TTC549 (cell line): ENCODE results near the gene ALOX5AP.

ENCODE experiments used
- FAIRE-seq: peaks from 2 replicates; lab custom pipeline; 2012; peaks lifted over from hg19 to GRCh38; lab: Jason Lieb, UNC

ALOX5AP gene

GRCh38 chr13:30735025-30735871 is at the start of gene ALOX5AP:
TSS of gene ALOX5AP (plus strand) at chr13:30735543. CDS start at chr13:30735606, 63 bp downstream.
- FAIRE-seq: no peak

GRCh38 chr13:30685987-30686386 is 49.4 kb upstream of the ALOX5AP start:
- no peak for FAIRE-seq

- FAIRE-seq: no peak
These were observed 47.7 kb upstream of the ALOX5AP start for GRCh38 chr13:30687601-30688000.

GRCh38 chr13:30689752-30690151 is 45.6 kb upstream of the ALOX5AP start:
- no peak for FAIRE-seq

GRCh38 chr13:30690282-30691188 is 44.8 kb upstream of the ALOX5AP start:
- FAIRE-seq: no peak

GRCh38 chr13:30692113-30692512 is 43.2 kb upstream of the ALOX5AP start:
- no peak for FAIRE-seq

GRCh38 chr13:30696278-30697176 is 38.8 kb upstream of the ALOX5AP start:
- FAIRE-seq: no peak

- FAIRE-seq: no peak
These were observed 38.0 kb upstream of the ALOX5AP start for GRCh38 chr13:30697177-30697953.

- no peak for FAIRE-seq
These were observed 37.3 kb upstream of the ALOX5AP start for GRCh38 chr13:30697996-30698401.

- no peak for FAIRE-seq
These were observed 36.8 kb upstream of the ALOX5AP start for GRCh38 chr13:30698488-30699005.

- FAIRE-seq: no peak
These were observed 35.0 kb upstream of the ALOX5AP start for GRCh38 chr13:30700364-30700763.

GRCh38 chr13:30702006-30702405 is 33.3 kb upstream of the ALOX5AP start:
- no peak for FAIRE-seq

GRCh38 chr13:30704596-30704995 is 30.7 kb upstream of the ALOX5AP start:
- no peak for FAIRE-seq

- FAIRE-seq: no peak
These were observed 29.7 kb upstream of the ALOX5AP start for GRCh38 chr13:30705680-30706079.

- FAIRE-seq: no peak
These were observed 26.8 kb upstream of the ALOX5AP start for GRCh38 chr13:30708541-30708940.

GRCh38 chr13:30710442-30710841 is 24.9 kb upstream of the ALOX5AP start:
- no peak for FAIRE-seq

GRCh38 chr13:30711375-30711774 is 24.0 kb upstream of the ALOX5AP start:
- no peak for FAIRE-seq

- FAIRE-seq: no peak
These were observed 23.5 kb upstream of the ALOX5AP start for GRCh38 chr13:30711837-30712236.

- no peak for FAIRE-seq
These were observed 22.5 kb upstream of the ALOX5AP start for GRCh38 chr13:30712536-30713532.
